Parathyroid adenoma (tissue), 2 donors: ENCODE data around the gene ARNT2.

Experiments used
- H2AFZ ChIP-seq: fragments of 300-600 bp; sonication (generic); one replicate; pipeline ENCODE4 v1.7.0; 2017; ENCODE audit warnings: antibody characterized with exemption, mild to moderate bottlenecking
- H3K27ac ChIP-seq: fragments of 300-600 bp; sonication (generic); one replicate; pipeline ENCODE4 v1.7.0; 2017
- H3K27me3 ChIP-seq: fragments of 300-600 bp; sonication (generic); one replicate; pipeline ENCODE4 v1.7.0; 2017; ENCODE audit warnings: low read length; ENCODE audit not compliant: control insufficient read depth, insufficient read depth
- H3K36me3 ChIP-seq: fragments of 300-600 bp; sonication (generic); one replicate; pipeline ENCODE4 v1.7.0; 2017; ENCODE audit warnings: low read length; ENCODE audit not compliant: control insufficient read depth, insufficient read depth
- H3K4me1 ChIP-seq: fragments of 300-600 bp; sonication (generic); one replicate; pipeline ENCODE4 v1.7.0; 2017; ENCODE audit warnings: control low read depth
- H3K4me2 ChIP-seq: fragments of 300-600 bp; sonication (generic); one replicate; pipeline ENCODE4 v1.7.0; 2017; ENCODE audit warnings: low read length
- H3K4me3 ChIP-seq: fragments of 300-600 bp; sonication (generic); one replicate; pipeline ENCODE4 v1.7.0; 2017; ENCODE audit warnings: low read depth, low read length
- H3K79me2 ChIP-seq: fragments of 300-600 bp; sonication (generic); one replicate; pipeline ENCODE4 v1.7.0; 2017; ENCODE audit warnings: control low read depth
- H3K9ac ChIP-seq: fragments of 300-600 bp; sonication (generic); one replicate; pipeline ENCODE4 v1.7.0; 2017; ENCODE audit warnings: mild to moderate bottlenecking
- H3K9me3 ChIP-seq: fragments of 300-600 bp; sonication (generic); one replicate; pipeline ENCODE4 v1.7.0; 2017; ENCODE audit warnings: low read length; ENCODE audit not compliant: control insufficient read depth
- CTCF ChIP-seq: fragments of 300-600 bp; sonication (generic); IDR thresholded peaks from one replicate; pipeline ENCODE4 v1.7.0; 2017; ENCODE audit warnings: antibody characterized with exemption, mild to moderate bottlenecking
- donor health status: primary hyperparathyroidism.

ARNT2 gene

GRCh38 chr15:80629355-80629754 lies 225.2 kb downstream of the ARNT2 start:
- Histone ChIP-seq H3K9ac (no peak overlapping the region), H2AFZ (no peak overlapping the region), H3K9me3 (no peaks in the 10 kb centered on the region), H3K4me3 (no peak overlapping the region), H3K27me3 (no peaks in the 10 kb centered on the region), H3K4me2 (no peak overlapping the region), H3K36me3 (no peaks in the 10 kb centered on the region), H3K27ac (no peak overlapping the region), H3K4me1 (no peaks in the 10 kb centered on the region), H3K79me2 (no peaks in the 10 kb centered on the region)
- no peak for TF ChIP-seq CTCF

DNA sequence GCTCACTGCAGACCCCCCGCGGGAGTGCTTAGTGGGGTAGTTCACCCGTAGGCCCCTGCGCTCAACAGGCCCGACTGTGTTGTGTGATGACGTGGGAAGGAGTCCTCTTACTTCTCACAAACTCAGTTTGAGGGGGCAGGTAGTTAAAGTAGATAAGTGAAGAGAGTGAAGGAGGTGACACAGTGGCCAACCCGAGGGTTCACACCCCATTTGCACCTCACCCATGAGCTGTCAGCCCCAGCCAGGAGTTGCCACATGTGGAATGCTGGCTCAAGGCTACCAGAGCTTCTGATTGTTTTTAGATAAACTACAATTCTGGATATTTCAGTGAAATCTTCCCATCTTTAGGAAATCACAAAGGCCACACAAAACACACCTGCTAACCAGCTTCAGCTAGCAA lies 226.8 kb downstream of the ARNT2 start:
- no peak overlapping the region for H2AFZ ChIP-seq
- TF ChIP-seq CTCF = no peak

DNA sequence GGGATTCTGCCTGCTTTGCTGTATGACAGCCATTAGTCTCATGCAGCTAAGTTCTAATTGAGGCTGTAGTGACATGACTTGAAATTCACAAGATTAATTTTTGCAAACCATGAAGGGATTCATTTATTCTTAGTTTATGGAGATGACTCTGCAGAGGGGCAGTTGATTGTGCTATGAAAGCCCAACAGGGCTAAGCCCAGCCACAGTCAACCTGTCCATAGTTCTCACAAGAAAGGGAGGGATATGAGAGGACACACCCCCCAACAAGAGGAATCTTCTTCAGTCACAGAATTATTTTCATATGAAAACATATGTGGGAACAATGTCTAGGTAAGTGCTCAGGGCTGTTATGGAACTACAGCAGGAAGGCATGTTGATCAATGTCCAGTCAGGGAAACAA lies 229.0 kb downstream of the ARNT2 start:
- no peak for TF ChIP-seq CTCF
- no peak overlapping the region for H2AFZ ChIP-seq
- no peaks in the 10 kb centered on the region for H3K27me3 ChIP-seq
- no peaks in the 10 kb centered on the region for H3K79me2 ChIP-seq
- H3K9me3 ChIP-seq = no peaks in the 10 kb centered on the region
- no peaks in the 10 kb centered on the region for H3K4me1 ChIP-seq
- H3K4me2 ChIP-seq = no peak overlapping the region
- no peak overlapping the region for H3K9ac ChIP-seq
- no peak overlapping the region for H3K27ac ChIP-seq
- no peak overlapping the region for H3K4me3 ChIP-seq
- no peaks in the 10 kb centered on the region for H3K36me3 ChIP-seq

More for the DNA sequence above, 226.8 kb downstream of the ARNT2 start:
- H3K4me3 ChIP-seq = no peak overlapping the region
- no peak overlapping the region for H3K9ac ChIP-seq
- no peaks in the 10 kb centered on the region for H3K79me2 ChIP-seq
- H3K4me2 ChIP-seq = no peak overlapping the region
- no peaks in the 10 kb centered on the region for H3K36me3 ChIP-seq
- no peak overlapping the region for H3K27ac ChIP-seq
- H3K9me3 ChIP-seq = no peaks in the 10 kb centered on the region
- no peaks in the 10 kb centered on the region for H3K4me1 ChIP-seq
- H3K27me3 ChIP-seq = no peaks in the 10 kb centered on the region

- Histone ChIP-seq H3K79me2 (no peaks in the 10 kb centered on the region), H3K9me3 (no peaks in the 10 kb centered on the region), H3K4me1 (no peaks in the 10 kb centered on the region), H2AFZ (no peak overlapping the region), H3K36me3 (no peaks in the 10 kb centered on the region), H3K27me3 (no peaks in the 10 kb centered on the region), H3K9ac (no peak overlapping the region), H3K27ac (no peak overlapping the region), H3K4me2 (no peak overlapping the region), H3K4me3 (no peak overlapping the region)
- no peak for TF ChIP-seq CTCF
Measured at GRCh38 chr15:80635953-80636352, 231.8 kb downstream of the ARNT2 start.

GRCh38 chr15:80636675-80637074 lies 232.5 kb downstream of the ARNT2 start:
- H3K4me3 ChIP-seq = no peak overlapping the region
- H3K4me2 ChIP-seq = no peak overlapping the region
- no peaks in the 10 kb centered on the region for H3K4me1 ChIP-seq
- TF ChIP-seq CTCF = no peak
- no peak overlapping the region for H2AFZ ChIP-seq
- H3K36me3 ChIP-seq = no peaks in the 10 kb centered on the region
- H3K9me3 ChIP-seq = no peaks in the 10 kb centered on the region
- H3K27me3 ChIP-seq = no peaks in the 10 kb centered on the region
- H3K79me2 ChIP-seq = no peaks in the 10 kb centered on the region
- H3K27ac ChIP-seq = no peak overlapping the region
- H3K9ac ChIP-seq = no peak overlapping the region
